HCEC 1CT (cell line): Measurements from ENCODE around the gene AP1B1.
A peak's percentile ranks its signal among the peaks of the same experiment; 100 is the strongest.

Experiments
- DNase-seq: peaks from one replicate; pipeline ENCODE4 v3.0.0-alpha.2; 2017

AP1B1 gene

GRCh38 chr22:29311464-29312217, 76.7 kb downstream of the AP1B1 start:
- DNase-seq, result no peak

- peak; percentile 94 for DNase-seq
Measured at GRCh38 chr22:29310863-29311339, 77.5 kb downstream of the AP1B1 start.

- DNase-seq, result no peak
Measured at GRCh38 chr22:29310065-29310862, 78.1 kb downstream of the AP1B1 start.

- DNase-seq, result no peak
Measured at GRCh38 chr22:29309332-29310064, 78.9 kb downstream of the AP1B1 start.

- DNase-seq, result no peak
Measured at GRCh38 chr22:29308791-29309262, 79.5 kb downstream of the AP1B1 start.

- no peak for DNase-seq
Measured at GRCh38 chr22:29308148-29308790, 80.1 kb downstream of the AP1B1 start.

- no peak for DNase-seq
Measured at GRCh38 chr22:29307596-29308147, 80.7 kb downstream of the AP1B1 start.

GRCh38 chr22:29306835-29307595, 81.4 kb downstream of the AP1B1 start:
- peak; percentile 76 for DNase-seq

GRCh38 chr22:29306175-29306834, 82.1 kb downstream of the AP1B1 start, which contains the start of gene GAS2L1:
GAS2L1 (plus strand) TSS chr22:29306650; CDS start chr22:29308106, 1,456 bp downstream.
- peak; percentile 86 for DNase-seq

GRCh38 chr22:29305836-29306174, 82.6 kb downstream of the AP1B1 start:
- no peak for DNase-seq

GRCh38 chr22:29302681-29303465, 85.5 kb downstream of the AP1B1 start:
- DNase-seq, result no peak

- no peak for DNase-seq
Measured at GRCh38 chr22:29302402-29302680, 86.0 kb downstream of the AP1B1 start.

- no peak for DNase-seq
Measured at GRCh38 chr22:29301716-29302401, 86.5 kb downstream of the AP1B1 start.

GRCh38 chr22:29300807-29301601, 87.4 kb downstream of the AP1B1 start:
- DNase-seq, result no peak

- no peak for DNase-seq
Measured at GRCh38 chr22:29300467-29300806, 87.9 kb downstream of the AP1B1 start.

GRCh38 chr22:29299136-29299900, 89.1 kb downstream of the AP1B1 start:
- no peak for DNase-seq

- DNase-seq, result no peak
Measured at GRCh38 chr22:29298641-29299040, 89.7 kb downstream of the AP1B1 start.

GRCh38 chr22:29292379-29292778, 96.0 kb downstream of the AP1B1 start:
- DNase-seq, result no peak
